GM12872 (cell line): ENCODE data around the gene PCDH9.

ENCODE experiments used
- TF ChIP-seq, protein P1 (sequence below): IDR thresholded peaks from 3 replicates; pipeline ENCODE4 v1.5.1; 2011; ENCODE audit warnings: low read depth, mild to moderate bottlenecking, low read length, moderate library complexity; ENCODE audit not compliant: insufficient read depth

PCDH9 gene

DNA sequence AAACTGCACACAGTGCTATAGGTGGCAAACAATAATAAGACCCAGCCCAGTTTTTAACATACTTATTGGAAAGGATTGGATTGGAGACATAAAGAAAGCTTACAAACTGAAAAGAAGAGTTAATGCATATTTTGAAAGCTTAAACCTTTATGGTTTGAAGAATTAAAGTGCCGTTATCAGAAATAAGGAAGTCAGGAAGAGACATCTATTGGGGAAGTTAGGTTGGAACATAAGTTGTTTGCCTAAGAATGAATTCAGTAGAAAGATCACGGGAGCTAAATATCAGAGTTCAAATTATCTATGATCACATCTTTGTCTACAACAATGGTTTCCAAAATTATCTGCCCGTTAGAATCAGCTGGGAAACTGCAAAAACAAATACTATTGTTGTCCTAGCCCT is 767.9 kb downstream of the PCDH9 start:
- TF ChIP-seq, protein P1, sequence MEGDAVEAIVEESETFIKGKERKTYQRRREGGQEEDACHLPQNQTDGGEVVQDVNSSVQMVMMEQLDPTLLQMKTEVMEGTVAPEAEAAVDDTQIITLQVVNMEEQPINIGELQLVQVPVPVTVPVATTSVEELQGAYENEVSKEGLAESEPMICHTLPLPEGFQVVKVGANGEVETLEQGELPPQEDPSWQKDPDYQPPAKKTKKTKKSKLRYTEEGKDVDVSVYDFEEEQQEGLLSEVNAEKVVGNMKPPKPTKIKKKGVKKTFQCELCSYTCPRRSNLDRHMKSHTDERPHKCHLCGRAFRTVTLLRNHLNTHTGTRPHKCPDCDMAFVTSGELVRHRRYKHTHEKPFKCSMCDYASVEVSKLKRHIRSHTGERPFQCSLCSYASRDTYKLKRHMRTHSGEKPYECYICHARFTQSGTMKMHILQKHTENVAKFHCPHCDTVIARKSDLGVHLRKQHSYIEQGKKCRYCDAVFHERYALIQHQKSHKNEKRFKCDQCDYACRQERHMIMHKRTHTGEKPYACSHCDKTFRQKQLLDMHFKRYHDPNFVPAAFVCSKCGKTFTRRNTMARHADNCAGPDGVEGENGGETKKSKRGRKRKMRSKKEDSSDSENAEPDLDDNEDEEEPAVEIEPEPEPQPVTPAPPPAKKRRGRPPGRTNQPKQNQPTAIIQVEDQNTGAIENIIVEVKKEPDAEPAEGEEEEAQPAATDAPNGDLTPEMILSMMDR: no peak

DNA sequence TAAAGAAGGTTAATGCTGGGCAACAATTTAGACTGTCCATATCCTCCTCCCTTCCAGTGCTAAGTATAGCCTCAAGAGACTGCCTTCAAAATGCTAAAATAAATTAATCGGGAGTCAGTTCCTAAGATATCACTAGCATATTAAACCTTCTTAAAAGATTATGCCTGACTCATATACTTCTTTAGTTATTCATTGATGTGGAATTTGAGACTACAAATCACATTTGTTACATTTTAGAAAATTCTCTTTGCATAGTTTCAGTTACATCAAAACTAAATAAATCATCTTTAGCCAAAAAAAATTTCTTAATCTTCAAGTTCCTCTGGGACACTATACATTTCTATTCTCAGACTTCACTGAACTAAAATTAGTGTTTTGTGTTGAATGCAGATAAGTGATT is 769.1 kb downstream of the PCDH9 start:
- TF ChIP-seq, protein P1: no peak

DNA sequence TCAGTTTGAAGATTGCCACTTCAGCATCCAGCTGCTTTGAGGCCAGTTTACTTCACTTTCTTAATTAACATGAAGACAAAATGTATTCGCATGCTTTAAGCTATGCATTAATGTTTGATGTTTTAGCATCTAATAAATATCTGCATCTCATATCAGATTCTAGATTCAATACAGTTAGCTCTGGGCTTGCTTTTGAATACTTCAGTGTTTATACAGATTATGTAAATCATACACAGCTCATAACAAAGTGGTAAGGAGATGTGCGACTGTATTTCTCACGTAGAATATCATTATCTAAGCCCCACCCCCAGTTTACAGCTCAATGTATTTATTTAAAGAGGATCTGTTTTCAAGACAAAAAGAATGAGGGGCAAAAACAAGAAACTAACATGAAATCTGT is 770.5 kb downstream of the PCDH9 start:
- TF ChIP-seq, protein P1: no peak

DNA sequence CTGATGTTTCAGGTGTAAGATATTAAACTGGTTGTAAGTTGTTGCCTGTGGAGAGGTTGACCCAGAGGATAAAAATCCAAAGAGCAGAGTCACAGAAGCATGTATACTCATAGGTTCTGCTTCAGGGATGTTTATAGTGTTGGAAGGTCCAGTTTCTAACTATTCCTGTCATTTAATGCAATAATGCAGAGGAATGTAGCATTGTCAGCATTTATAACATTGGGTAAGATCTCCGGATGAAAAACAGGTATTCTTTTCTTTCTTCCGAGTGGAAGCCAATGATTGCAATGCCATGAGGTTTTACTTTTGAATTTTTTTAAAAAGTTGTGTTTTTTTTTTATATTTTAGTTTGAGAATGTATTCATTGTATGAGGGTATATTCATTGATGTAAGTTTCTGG is 771.0 kb downstream of the PCDH9 start:
- TF ChIP-seq, protein P1: no peak

DNA sequence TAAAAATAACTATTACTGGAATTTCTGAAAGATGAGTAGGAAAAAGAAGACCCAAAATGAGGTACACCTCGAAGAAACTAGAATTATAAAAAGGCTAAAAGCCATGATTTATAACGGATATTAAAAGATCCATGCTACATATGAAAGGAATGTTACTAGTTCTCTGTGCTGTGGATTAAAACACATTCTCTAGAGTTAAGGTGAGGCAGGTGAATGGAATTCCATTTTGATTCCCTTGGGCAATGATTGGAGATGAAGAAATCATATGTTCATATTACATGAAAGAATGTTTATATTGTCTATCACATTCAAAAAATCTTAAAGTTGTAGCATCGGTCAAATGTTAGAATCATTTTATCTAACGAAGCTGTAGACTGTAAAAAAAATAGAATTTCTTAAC is 783.7 kb downstream of the PCDH9 start:
- TF ChIP-seq, protein P1: no peak

DNA sequence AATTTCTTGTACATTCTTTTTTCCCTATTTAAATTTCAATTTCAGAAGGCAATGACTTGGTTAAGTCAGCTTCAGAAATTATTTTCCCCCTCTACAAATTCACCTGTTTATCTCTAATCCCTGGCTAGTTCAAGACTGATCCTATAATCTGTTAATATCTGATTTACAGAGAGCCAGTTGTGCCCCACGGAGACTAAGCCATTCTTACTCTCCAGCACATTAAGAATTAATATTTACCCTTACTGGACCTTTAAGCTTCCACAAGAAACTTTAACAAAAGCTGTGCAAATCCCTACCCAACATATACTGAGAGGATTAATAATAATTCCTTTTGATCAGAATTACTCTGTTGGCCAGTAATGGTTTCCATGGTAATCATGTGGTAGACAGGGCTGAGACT is 786.2 kb downstream of the PCDH9 start:
- TF ChIP-seq, protein P1: no peak

DNA sequence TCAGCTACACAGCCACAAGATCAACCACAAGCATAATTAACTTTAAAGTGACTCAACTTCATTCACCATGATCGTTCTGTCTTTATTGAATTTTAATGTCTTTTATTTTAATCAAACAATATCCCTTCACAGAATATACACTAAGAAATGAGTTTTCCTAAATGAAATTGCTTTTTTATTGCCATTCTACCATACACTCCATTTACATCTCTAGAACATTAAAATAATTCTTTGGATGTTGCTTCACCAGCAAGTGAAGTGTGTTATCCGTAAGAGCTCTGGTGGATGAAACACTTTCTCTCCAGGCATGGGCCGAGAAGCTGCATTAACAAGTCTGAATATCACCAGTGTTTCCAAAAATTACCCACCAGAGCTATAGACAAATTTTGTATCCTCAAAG is 789.2 kb downstream of the PCDH9 start:
- TF ChIP-seq, protein P1: no peak

DNA sequence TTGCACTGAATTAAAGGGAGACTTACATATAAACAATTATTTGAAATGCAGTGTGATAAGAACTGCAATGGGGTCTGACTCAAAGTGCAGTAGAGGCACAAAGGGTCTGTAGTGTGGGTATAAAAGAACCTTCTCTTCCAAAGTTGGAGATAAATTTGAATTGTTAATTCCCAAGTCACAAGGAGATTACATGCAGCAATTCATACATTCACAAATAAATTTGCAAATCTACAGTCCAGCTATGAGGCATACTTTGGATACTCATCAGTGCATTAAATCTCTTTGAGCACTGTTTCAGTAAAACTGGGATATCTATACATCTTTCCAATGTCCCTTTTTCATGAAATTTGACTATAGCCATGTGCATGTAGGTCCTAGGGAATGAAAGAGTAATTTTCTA is 799.4 kb downstream of the PCDH9 start:
- TF ChIP-seq, protein P1: no peak
